ENCODE measurements around the gene GLDC.

DNA sequence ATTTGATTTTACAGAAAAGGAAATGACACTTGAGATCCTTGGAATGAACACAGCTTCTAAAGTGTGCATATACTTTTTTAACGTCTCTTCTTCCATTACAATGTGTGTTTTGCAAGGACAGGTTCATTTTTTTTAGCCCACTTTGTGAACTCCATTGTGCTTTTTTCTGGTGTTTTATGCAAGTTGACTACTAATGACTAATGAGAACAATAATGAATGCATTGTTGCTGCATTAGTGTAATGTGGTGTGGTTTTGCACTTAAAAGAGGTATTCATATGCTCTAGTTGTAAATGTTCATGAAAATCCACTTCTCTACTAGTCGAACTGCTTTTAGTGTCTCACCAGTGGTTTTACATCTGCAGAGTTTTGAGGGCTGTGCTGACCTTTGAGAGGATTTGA is 139.0 kb downstream of the GLDC start:
- TF ChIP-seq EZH2 (IDR thresholded peaks at IDR 0.05; ENCODE audit: low read depth), result no peak
- TF ChIP-seq, protein P1, sequence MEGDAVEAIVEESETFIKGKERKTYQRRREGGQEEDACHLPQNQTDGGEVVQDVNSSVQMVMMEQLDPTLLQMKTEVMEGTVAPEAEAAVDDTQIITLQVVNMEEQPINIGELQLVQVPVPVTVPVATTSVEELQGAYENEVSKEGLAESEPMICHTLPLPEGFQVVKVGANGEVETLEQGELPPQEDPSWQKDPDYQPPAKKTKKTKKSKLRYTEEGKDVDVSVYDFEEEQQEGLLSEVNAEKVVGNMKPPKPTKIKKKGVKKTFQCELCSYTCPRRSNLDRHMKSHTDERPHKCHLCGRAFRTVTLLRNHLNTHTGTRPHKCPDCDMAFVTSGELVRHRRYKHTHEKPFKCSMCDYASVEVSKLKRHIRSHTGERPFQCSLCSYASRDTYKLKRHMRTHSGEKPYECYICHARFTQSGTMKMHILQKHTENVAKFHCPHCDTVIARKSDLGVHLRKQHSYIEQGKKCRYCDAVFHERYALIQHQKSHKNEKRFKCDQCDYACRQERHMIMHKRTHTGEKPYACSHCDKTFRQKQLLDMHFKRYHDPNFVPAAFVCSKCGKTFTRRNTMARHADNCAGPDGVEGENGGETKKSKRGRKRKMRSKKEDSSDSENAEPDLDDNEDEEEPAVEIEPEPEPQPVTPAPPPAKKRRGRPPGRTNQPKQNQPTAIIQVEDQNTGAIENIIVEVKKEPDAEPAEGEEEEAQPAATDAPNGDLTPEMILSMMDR (conservative IDR thresholded peaks at IDR 0.05), result no peak
